DND-41 (cell line): ENCODE results near the gene UTS2.

Experiments
- ATAC-seq: fragments of 200-7000 bp; cut with Tn5 transposase; 3 replicates; pipeline ENCODE4 v1.9.1; 2021; ENCODE audit warnings: low read depth; ENCODE audit not compliant: insufficient read depth
- DNase-seq: peaks from one replicate; pipeline ENCODE4 v3.0.0-alpha.2; 2020
- H2AFZ ChIP-seq: 2 replicates; pipeline ENCODE4 v1.6.0; 2012; ENCODE audit warnings: low read depth, low read length
- H3K27ac ChIP-seq: 2 replicates; pipeline ENCODE4 v1.5.1; 2012; ENCODE audit warnings: low read length, inconsistent platforms
- H3K27me3 ChIP-seq: fragments of 200-600 bp; sonication (generic); 2 replicates; pipeline ENCODE4 v1.6.0; 2012; ENCODE audit warnings: low read length, mild to moderate bottlenecking, inconsistent platforms; ENCODE audit not compliant: insufficient read depth, poor library complexity
- H3K36me3 ChIP-seq: 2 replicates; pipeline ENCODE4 v1.5.1; 2012; ENCODE audit warnings: low read length, inconsistent platforms; ENCODE audit not compliant: insufficient read depth
- H3K4me1 ChIP-seq: 2 replicates; pipeline ENCODE4 v1.5.1; 2012; ENCODE audit warnings: mild to moderate bottlenecking, low read length; ENCODE audit not compliant: insufficient read depth
- H3K4me2 ChIP-seq: 2 replicates; pipeline ENCODE4 v1.6.0; 2012; ENCODE audit warnings: mild to moderate bottlenecking, moderate library complexity, low read length, inconsistent platforms; ENCODE audit not compliant: insufficient read depth
- H3K4me3 ChIP-seq, 2 experiments: fragments of 200-600 bp in 1 of 2; shearing (Covaris generic) in 1 of 2; 2 replicates each; pipeline ENCODE4 v1.5.1; 2012 to 2016; ENCODE audit warnings: inconsistent platforms in 2 of 2, low read length in 2 of 2, mild to moderate bottlenecking in 2 of 2, low read depth in 1 of 2, moderate library complexity in 1 of 2
- H3K79me2 ChIP-seq: 2 replicates; pipeline ENCODE4 v1.6.0; 2012; ENCODE audit warnings: low read length, inconsistent platforms; ENCODE audit not compliant: insufficient read depth
- H3K9ac ChIP-seq: 2 replicates; pipeline ENCODE4 v1.6.0; 2012; ENCODE audit warnings: low read depth, mild to moderate bottlenecking, inconsistent platforms, low read length, moderate library complexity
- H3K9me3 ChIP-seq: 2 replicates; pipeline ENCODE4 v1.5.1; 2012; ENCODE audit warnings: low read length, moderate library complexity, mild to moderate bottlenecking, inconsistent platforms; ENCODE audit not compliant: insufficient read depth, severe bottlenecking
- H4K20me1 ChIP-seq: 2 replicates; pipeline ENCODE4 v1.6.0; 2012; ENCODE audit warnings: low read length; ENCODE audit not compliant: insufficient read depth
- EZH2 ChIP-seq: IDR thresholded peaks from 3 replicates; pipeline ENCODE4 v1.6.1; 2012; ENCODE audit warnings: borderline replicate concordance, low read depth, mild to moderate bottlenecking, moderate library complexity, low read length, inconsistent platforms; ENCODE audit not compliant: severe bottlenecking
- TF ChIP-seq, protein P1 (sequence below): IDR thresholded peaks from 2 replicates; pipeline ENCODE4 v1.5.1; 2012; ENCODE audit warnings: borderline replicate concordance, low read length, moderate library complexity, mild to moderate bottlenecking; ENCODE audit not compliant: poor library complexity, severe bottlenecking; ENCODE audit errors: extremely low read depth

The UTS2 gene

DNA sequence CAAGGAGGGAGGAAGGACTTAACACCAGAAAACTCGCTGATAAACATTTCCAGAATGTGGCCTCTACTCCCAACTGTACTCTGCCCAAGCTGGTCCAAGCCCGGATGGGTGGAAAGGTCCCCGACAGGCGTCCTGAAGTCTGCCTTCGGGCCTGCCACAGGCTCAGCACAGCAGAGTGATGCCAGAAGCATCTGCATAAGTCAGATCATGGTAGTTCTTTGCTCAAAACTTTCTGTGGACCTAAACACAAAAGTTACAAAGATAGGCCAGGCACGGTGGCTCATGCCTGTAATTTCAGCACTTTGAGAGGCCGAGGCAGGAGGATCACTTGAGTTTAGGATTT, 790 bp upstream of the UTS2 start:
- no peak overlapping the region for H2AFZ ChIP-seq
- TF ChIP-seq, protein P1, sequence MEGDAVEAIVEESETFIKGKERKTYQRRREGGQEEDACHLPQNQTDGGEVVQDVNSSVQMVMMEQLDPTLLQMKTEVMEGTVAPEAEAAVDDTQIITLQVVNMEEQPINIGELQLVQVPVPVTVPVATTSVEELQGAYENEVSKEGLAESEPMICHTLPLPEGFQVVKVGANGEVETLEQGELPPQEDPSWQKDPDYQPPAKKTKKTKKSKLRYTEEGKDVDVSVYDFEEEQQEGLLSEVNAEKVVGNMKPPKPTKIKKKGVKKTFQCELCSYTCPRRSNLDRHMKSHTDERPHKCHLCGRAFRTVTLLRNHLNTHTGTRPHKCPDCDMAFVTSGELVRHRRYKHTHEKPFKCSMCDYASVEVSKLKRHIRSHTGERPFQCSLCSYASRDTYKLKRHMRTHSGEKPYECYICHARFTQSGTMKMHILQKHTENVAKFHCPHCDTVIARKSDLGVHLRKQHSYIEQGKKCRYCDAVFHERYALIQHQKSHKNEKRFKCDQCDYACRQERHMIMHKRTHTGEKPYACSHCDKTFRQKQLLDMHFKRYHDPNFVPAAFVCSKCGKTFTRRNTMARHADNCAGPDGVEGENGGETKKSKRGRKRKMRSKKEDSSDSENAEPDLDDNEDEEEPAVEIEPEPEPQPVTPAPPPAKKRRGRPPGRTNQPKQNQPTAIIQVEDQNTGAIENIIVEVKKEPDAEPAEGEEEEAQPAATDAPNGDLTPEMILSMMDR: no peak
- TF ChIP-seq EZH2: no peak
- peaks cover 3% of the 10 kb centered on the region for H3K27me3 ChIP-seq
- ATAC-seq: no peak
- no peaks in the 10 kb centered on the region for H3K36me3 ChIP-seq
- no peak overlapping the region for H3K9ac ChIP-seq
- no peaks in the 10 kb centered on the region for H4K20me1 ChIP-seq
- no peaks in the 10 kb centered on the region for H3K79me2 ChIP-seq
- H3K27ac ChIP-seq: no peak overlapping the region
- H3K4me2 ChIP-seq: no peak overlapping the region
- H3K4me3 ChIP-seq: no peak overlapping the region
- no peak for DNase-seq
- H3K9me3 ChIP-seq: no peaks in the 10 kb centered on the region
- no peaks in the 10 kb centered on the region for H3K4me1 ChIP-seq

DNA sequence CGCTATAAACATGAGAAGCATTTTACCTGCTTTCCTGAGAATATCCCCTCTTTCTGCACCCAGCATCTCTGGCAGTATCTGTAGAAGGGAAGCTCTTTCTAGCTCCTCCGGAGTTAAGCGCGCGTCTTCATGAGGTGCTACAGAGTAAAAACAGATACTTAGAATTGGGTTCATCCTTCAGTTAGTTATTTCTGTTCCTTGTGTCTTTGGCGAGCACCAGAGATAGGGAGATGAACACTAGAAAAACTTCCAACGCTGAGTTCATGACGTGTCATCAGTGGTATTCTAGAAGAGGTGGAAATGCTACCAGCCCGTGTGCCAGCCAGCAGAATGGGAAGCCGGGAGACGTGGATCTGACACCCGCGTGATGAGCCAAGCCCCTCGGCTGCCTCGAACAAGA, 2.1 kb downstream of the UTS2 start:
- Histone ChIP-seq H3K4me3 (no peak overlapping the region), H3K36me3 (no peaks in the 10 kb centered on the region), H3K4me1 (no peaks in the 10 kb centered on the region), H3K27me3 (peaks cover 3% of the 10 kb centered on the region), H3K9ac (no peak overlapping the region), H2AFZ (no peak overlapping the region), H3K4me2 (no peak overlapping the region), H3K27ac (no peak overlapping the region), H3K9me3 (no peaks in the 10 kb centered on the region), H4K20me1 (no peaks in the 10 kb centered on the region), H3K79me2 (no peaks in the 10 kb centered on the region)
- DNase-seq (no peak), ATAC-seq (no peak)
- TF ChIP-seq, protein P1: no peak
- TF ChIP-seq EZH2: no peak

DNA sequence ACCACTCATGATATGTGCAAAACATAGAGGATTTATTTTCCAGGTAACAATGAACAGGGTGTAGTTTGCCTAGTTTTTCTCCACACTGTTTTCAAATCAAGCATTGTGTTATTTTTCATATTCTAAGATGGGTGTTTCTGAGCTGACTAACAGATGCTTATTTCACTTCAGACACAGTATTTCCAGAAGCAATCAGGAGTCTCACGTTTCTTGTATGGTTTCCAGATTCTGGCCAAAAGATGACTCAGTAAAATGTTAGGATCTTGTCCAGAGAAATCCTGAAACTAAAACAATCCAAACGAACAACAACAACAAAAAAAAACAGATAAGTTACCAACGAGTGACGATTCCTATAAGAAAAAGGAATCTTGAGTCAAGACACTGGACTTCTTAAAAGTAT, 5.3 kb downstream of the UTS2 start:
- H3K36me3 ChIP-seq: no peaks in the 10 kb centered on the region
- no peak overlapping the region for H3K4me2 ChIP-seq
- H3K79me2 ChIP-seq: no peaks in the 10 kb centered on the region
- peaks cover 3% of the 10 kb centered on the region for H3K27me3 ChIP-seq
- no peak overlapping the region for H2AFZ ChIP-seq
- no peak for TF ChIP-seq EZH2
- H3K4me1 ChIP-seq: no peaks in the 10 kb centered on the region
- no peak overlapping the region for H3K4me3 ChIP-seq
- H3K9me3 ChIP-seq: no peaks in the 10 kb centered on the region
- no peak overlapping the region for H3K27ac ChIP-seq
- no peaks in the 10 kb centered on the region for H4K20me1 ChIP-seq
- no peak for DNase-seq
- H3K9ac ChIP-seq: no peak overlapping the region
- ATAC-seq: no peak

DNA sequence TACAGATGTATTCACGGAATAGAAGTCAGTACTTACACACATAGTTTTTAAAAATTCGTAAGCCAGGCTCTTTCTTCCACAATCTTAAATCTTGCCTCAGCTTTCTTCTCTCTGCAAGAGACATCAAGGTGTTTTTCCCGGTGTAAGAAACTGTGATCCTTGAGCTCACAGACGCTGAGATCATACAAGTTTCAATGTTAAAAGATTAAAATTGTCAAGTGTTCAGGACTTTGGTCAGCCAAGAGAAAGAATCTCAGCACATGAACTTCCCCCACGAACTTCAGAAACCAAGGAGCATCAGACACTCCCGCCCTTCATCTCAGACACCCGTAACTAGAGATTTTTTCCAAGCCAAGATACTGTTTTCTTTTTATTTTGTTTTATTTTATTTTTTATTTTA, 6.2 kb downstream of the UTS2 start:
- Histone ChIP-seq H3K4me3 (no peak overlapping the region), H3K79me2 (no peaks in the 10 kb centered on the region), H3K4me1 (no peaks in the 10 kb centered on the region), H2AFZ (no peak overlapping the region), H3K27ac (no peak overlapping the region), H3K4me2 (no peak overlapping the region), H3K27me3 (peaks cover 3% of the 10 kb centered on the region), H3K9ac (no peak overlapping the region), H3K36me3 (no peaks in the 10 kb centered on the region), H4K20me1 (no peaks in the 10 kb centered on the region), H3K9me3 (no peaks in the 10 kb centered on the region)
- no peak for DNase-seq
- TF ChIP-seq EZH2: no peak
- TF ChIP-seq, protein P1: no peak
- ATAC-seq: no peak
